Trophoblast cell (in vitro differentiated cells and primary cell): ENCODE measurements around the gene PLCG2.

Experiments
- DNase-seq, 2 donors: peaks; one replicate each; pipeline ENCODE4 v3.0.0-alpha.2; 2016
- H2AFZ ChIP-seq: 2 replicates; pipeline ENCODE4 v1.6.1; 2013; ENCODE audit warnings: low read length, moderate library complexity, mild to moderate bottlenecking; ENCODE audit not compliant: insufficient read depth, poor library complexity
- H2AK5ac ChIP-seq: 2 replicates; pipeline ENCODE4 v1.6.1; 2013; ENCODE audit warnings: mild to moderate bottlenecking, low read length
- H2BK120ac ChIP-seq: 2 replicates; pipeline ENCODE4 v1.6.1; 2013; ENCODE audit warnings: low read length, mild to moderate bottlenecking, moderate library complexity; ENCODE audit not compliant: insufficient read depth, poor library complexity
- H2BK12ac ChIP-seq: 2 replicates; pipeline ENCODE4 v1.6.1; 2013; ENCODE audit warnings: mild to moderate bottlenecking, low read length, moderate library complexity
- H2BK5ac ChIP-seq: 2 replicates; pipeline ENCODE4 v1.6.1; 2013; ENCODE audit warnings: low read length, low read depth, moderate library complexity, mild to moderate bottlenecking; ENCODE audit not compliant: poor library complexity
- H3K14ac ChIP-seq: 2 replicates; pipeline ENCODE4 v1.6.1; 2013; ENCODE audit warnings: mild to moderate bottlenecking, low read length
- H3K18ac ChIP-seq: 2 replicates; pipeline ENCODE4 v1.6.1; 2013; ENCODE audit warnings: mild to moderate bottlenecking, low read length
- H3K23ac ChIP-seq: 2 replicates; pipeline ENCODE4 v1.6.1; 2013; ENCODE audit warnings: low read length
- H3K27ac ChIP-seq: 2 replicates; pipeline ENCODE4 v1.5.1; 2013; ENCODE audit warnings: low read depth, mild to moderate bottlenecking, inconsistent platforms, low read length, moderate library complexity
- H3K27me3 ChIP-seq: 2 replicates; pipeline ENCODE4 v1.6.1; 2013; ENCODE audit warnings: inconsistent platforms, mild to moderate bottlenecking, low read length, moderate library complexity; ENCODE audit not compliant: insufficient read depth
- H3K36me3 ChIP-seq, 2 experiments: 1 replicate in 1 of 2; 2 replicates in 1 of 2; pipeline ENCODE4 v1.6.1; 2013; ENCODE audit warnings: low read length in 2 of 2, mild to moderate bottlenecking in 2 of 2, moderate library complexity in 1 of 2; ENCODE audit not compliant: insufficient read depth in 2 of 2, control insufficient read depth in 1 of 2
- H3K4ac ChIP-seq: 2 replicates; pipeline ENCODE4 v1.6.1; 2013; ENCODE audit warnings: low read depth, mild to moderate bottlenecking, low read length, moderate library complexity
- H3K4me1 ChIP-seq, 2 experiments: 1 replicate in 1 of 2; 2 replicates in 1 of 2; pipeline ENCODE4 v1.6.1; 2013; ENCODE audit warnings: low read length in 2 of 2, mild to moderate bottlenecking in 2 of 2, moderate library complexity in 1 of 2; ENCODE audit not compliant: insufficient read depth in 2 of 2, control insufficient read depth in 1 of 2
- H3K4me2 ChIP-seq: 2 replicates; pipeline ENCODE4 v1.6.1; 2013; ENCODE audit warnings: inconsistent platforms, mild to moderate bottlenecking, low read length, moderate library complexity
- H3K4me3 ChIP-seq: 2 replicates; pipeline ENCODE4 v1.5.1; 2013; ENCODE audit warnings: mild to moderate bottlenecking, low read depth, low read length, inconsistent platforms
- H3K79me1 ChIP-seq: one replicate; pipeline ENCODE4 v1.6.1; 2013; ENCODE audit warnings: low read length
- H3K79me2 ChIP-seq: 2 replicates; pipeline ENCODE4 v1.6.1; 2013; ENCODE audit warnings: low read length, mild to moderate bottlenecking; ENCODE audit not compliant: control insufficient read depth, insufficient read depth, poor library complexity
- H3K9ac ChIP-seq: 2 replicates; pipeline ENCODE4 v1.6.1; 2013; ENCODE audit warnings: mild to moderate bottlenecking, low read length
- H3K9me3 ChIP-seq: 2 replicates; pipeline ENCODE4 v1.6.1; 2013; ENCODE audit warnings: low read depth, mild to moderate bottlenecking, control low read depth, inconsistent platforms, low read length; ENCODE audit not compliant: insufficient read depth
- H4K12ac ChIP-seq: 2 replicates; pipeline ENCODE4 v1.6.1; 2013; ENCODE audit warnings: low read depth, mild to moderate bottlenecking, low read length, moderate library complexity
- H4K8ac ChIP-seq: 2 replicates; pipeline ENCODE4 v1.6.1; 2013; ENCODE audit warnings: low read depth, mild to moderate bottlenecking, low read length, moderate library complexity
- H4K91ac ChIP-seq: one replicate; pipeline ENCODE4 v1.6.1; 2013; ENCODE audit warnings: low read depth, mild to moderate bottlenecking, low read length, moderate library complexity
- WGBS: extraction: QIAGEN DNeasy Blood & Tissue Kit; methylation state at CpG from one replicate; pipeline ENCODE4 v1.1.7; 2013; ENCODE audit warnings: missing lambda C conversion rate; ENCODE audit not compliant: insufficient read length, insufficient coverage; ENCODE audit errors: extremely low coverage; 5-methylcytosine and 5-hydroxymethylcytosine counted together

PLCG2 gene

DNA sequence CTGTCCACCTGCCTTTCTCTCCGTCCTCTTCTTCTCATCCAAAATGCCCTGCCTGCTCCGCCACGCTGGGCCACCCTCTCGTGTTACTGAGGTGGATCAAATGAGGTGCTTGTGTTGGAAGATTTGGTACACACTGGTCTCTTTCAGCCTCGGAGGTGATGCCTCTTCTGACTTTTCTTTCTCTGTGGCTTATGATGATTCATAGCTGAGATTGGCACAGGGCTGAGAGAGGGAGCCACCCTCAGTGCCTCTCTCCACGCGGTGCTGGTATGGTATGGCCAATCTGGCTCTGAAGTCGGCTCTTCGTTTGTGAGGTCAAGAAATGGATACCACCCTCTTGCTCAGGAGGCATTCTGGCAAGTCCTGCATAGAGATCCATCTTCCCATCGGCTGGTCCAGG is 82.4 kb downstream of the PLCG2 start:
- H3K79me1 ChIP-seq = no peaks in the 10 kb centered on the region
- no peak overlapping the region for H3K9ac ChIP-seq
- no peaks in the 10 kb centered on the region for H3K27me3 ChIP-seq
- no peak overlapping the region for H4K12ac ChIP-seq
- no peak overlapping the region for H3K4me2 ChIP-seq
- no peak for DNase-seq
- H3K4me1 ChIP-seq = no peaks in the 10 kb centered on the region
- no CpG with 5 or more reads among the region's 10 CpGs for WGBS
- peaks cover 2% of the 10 kb centered on the region for H3K9me3 ChIP-seq
- no peak overlapping the region for H2BK12ac ChIP-seq
- no peak overlapping the region for H2BK5ac ChIP-seq
- H2AFZ ChIP-seq = no peak overlapping the region
- H4K8ac ChIP-seq = no peak overlapping the region
- no peak overlapping the region for H4K91ac ChIP-seq
- H3K27ac ChIP-seq = no peak overlapping the region
- no peak overlapping the region for H3K4me3 ChIP-seq
- no peak overlapping the region for H3K14ac ChIP-seq
- no peak overlapping the region for H3K18ac ChIP-seq
- no peaks in the 10 kb centered on the region for H3K79me2 ChIP-seq
- H2BK120ac ChIP-seq = no peak overlapping the region
- H3K4ac ChIP-seq = no peak overlapping the region
- no peak overlapping the region for H2AK5ac ChIP-seq
- H3K23ac ChIP-seq = no peak overlapping the region
- H3K36me3 ChIP-seq = no peaks in the 10 kb centered on the region

DNA sequence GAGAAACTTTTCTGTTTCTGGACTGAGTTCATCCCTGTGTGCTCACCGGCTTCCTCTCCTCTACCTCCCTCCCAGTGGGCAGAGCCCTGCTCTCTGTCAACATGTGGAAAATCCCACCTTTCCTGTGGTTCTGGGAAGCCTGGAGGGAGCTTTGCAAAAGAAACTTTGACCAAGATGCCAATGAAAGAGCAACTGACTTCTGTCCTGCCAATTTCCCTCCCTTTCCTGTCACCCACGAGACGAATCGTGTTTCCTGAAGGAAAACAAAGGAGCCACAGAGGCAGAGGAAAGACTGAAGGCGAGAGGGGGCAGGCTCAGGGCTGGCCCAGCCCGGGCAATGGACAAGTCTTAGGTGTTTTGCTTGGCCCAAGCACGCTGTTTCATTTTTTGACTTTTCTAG is 82.8 kb downstream of the PLCG2 start:
- Histone ChIP-seq H2BK12ac (no peak overlapping the region), H3K9me3 (peaks cover 2% of the 10 kb centered on the region), H4K12ac (no peak overlapping the region), H3K36me3 (no peaks in the 10 kb centered on the region), H3K4me3 (no peak overlapping the region), H3K27ac (no peak overlapping the region), H2BK5ac (no peak overlapping the region), H3K79me1 (no peaks in the 10 kb centered on the region), H3K4me1 (no peaks in the 10 kb centered on the region), H2AFZ (no peak overlapping the region), H3K4ac (no peak overlapping the region), H3K4me2 (no peak overlapping the region), H3K14ac (no peak overlapping the region), H3K27me3 (no peaks in the 10 kb centered on the region), H3K18ac (no peak overlapping the region), H4K91ac (no peak overlapping the region), H3K9ac (no peak overlapping the region), H2AK5ac (no peak overlapping the region), H4K8ac (no peak overlapping the region), H3K23ac (no peak overlapping the region), H3K79me2 (no peaks in the 10 kb centered on the region), H2BK120ac (no peak overlapping the region)
- no CpG with 5 or more reads among the region's 7 CpGs for WGBS
- DNase-seq = no peak

DNA sequence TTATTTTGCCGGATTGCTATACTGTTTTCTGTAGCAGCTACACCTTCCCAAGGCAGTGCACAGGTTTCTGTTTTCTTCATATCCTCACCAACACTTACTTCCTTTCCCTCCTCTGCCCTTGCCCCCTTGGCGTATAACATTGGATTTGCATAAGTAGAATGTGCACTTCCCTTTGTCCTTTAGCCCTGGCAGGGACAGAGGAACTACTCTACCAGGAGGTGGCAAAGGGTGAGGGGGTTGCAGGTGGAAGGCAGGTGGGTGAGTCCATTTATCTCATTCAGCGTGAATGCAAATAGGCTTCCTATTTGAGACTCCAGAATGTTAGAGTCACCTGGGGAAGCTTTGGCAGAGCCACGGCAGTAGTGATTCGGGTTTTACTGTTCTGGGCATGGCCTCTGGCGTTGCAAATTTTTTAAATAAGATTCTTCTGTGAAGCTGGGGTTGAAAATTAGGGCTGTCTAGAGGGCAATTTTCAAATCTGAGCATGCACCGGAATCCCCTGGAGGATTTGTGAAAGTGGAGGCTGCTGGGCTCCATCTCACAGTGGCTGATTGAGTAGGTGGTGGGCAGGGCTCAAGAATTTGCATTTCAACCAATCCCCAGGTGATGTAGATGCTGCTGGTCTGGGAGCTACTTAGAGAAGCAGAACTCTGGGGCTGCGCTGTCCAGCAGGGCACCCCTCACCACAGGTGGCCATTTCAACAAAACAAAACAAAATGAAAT is 84.7 kb downstream of the PLCG2 start:
- H2BK120ac ChIP-seq = no peak overlapping the region
- no peak overlapping the region for H3K9ac ChIP-seq
- H3K4ac ChIP-seq = no peak overlapping the region

DNA sequence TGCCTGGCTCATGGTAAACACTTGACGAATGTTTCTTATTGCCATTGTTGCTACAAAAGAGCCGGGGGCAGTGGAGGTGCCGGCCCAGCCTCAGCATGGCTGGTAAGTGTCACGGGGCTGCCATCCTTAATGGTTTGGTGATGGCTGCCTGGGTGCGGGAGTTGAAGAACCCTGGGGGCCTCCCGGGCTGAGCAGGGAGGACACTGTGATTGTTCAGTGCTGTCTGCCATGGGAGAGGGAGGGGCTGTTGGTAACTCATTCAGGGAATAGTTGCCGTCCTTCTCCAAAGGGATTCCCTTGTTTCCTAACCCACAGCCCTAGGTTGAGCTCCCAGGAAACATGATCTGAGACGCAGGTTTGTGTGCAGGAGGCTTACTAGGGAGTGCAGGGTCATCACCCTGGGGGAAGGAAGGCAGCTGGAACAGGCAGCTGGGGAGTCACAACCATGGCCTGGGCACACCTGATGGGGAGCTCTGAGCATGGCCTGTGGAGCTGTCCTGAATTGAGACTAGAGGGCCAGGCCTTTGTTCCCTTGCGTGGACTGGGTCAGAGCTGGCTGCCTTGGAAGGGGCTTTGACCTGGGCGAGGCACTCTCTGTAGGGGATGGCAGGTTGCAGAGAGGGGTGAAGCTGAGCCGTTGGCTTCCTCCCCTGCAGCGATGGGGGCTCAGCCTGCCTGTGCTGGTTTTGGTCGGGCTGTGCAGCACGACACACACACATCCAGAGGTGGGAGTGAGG is 85.7 kb downstream of the PLCG2 start:
- no peak overlapping the region for H2AK5ac ChIP-seq
- no peak overlapping the region for H3K4ac ChIP-seq
- H2BK5ac ChIP-seq = no peak overlapping the region
- no peak overlapping the region for H3K9ac ChIP-seq
- H4K91ac ChIP-seq = no peak overlapping the region
- no peak overlapping the region for H3K18ac ChIP-seq
- no peak overlapping the region for H4K8ac ChIP-seq
- H3K36me3 ChIP-seq = no peaks in the 10 kb centered on the region
- H2BK12ac ChIP-seq = no peak overlapping the region
- H3K79me2 ChIP-seq = no peaks in the 10 kb centered on the region
- no peak overlapping the region for H2BK120ac ChIP-seq
- DNase-seq = no peak
- H3K14ac ChIP-seq = no peak overlapping the region
- WGBS = no CpG with 5 or more reads among the region's 14 CpGs
- H3K27me3 ChIP-seq = no peaks in the 10 kb centered on the region
- no peak overlapping the region for H2AFZ ChIP-seq
- H3K23ac ChIP-seq = no peak overlapping the region
- no peak overlapping the region for H4K12ac ChIP-seq
- H3K4me2 ChIP-seq = no peak overlapping the region
- no peaks in the 10 kb centered on the region for H3K4me1 ChIP-seq
- no peaks in the 10 kb centered on the region for H3K79me1 ChIP-seq
- no peak overlapping the region for H3K27ac ChIP-seq
- H3K4me3 ChIP-seq = no peak overlapping the region
- H3K9me3 ChIP-seq = peaks cover 2% of the 10 kb centered on the region

More for the DNA sequence above, 84.7 kb downstream of the PLCG2 start:
- DNase-seq = no peak
- H3K79me1 ChIP-seq = no peaks in the 10 kb centered on the region
- H3K79me2 ChIP-seq = no peaks in the 10 kb centered on the region
- H3K14ac ChIP-seq = no peak overlapping the region
- H2BK5ac ChIP-seq = no peak overlapping the region
- no peak overlapping the region for H2AK5ac ChIP-seq
- no peak overlapping the region for H3K18ac ChIP-seq
- H3K27ac ChIP-seq = no peak overlapping the region
- no peak overlapping the region for H4K91ac ChIP-seq
- no peak overlapping the region for H2AFZ ChIP-seq
- H3K4me3 ChIP-seq = no peak overlapping the region
- no peaks in the 10 kb centered on the region for H3K4me1 ChIP-seq
- no peak overlapping the region for H2BK12ac ChIP-seq
- H4K8ac ChIP-seq = no peak overlapping the region
- no peak overlapping the region for H3K23ac ChIP-seq
- H3K36me3 ChIP-seq = no peaks in the 10 kb centered on the region
- H3K27me3 ChIP-seq = no peaks in the 10 kb centered on the region
- peaks cover 2% of the 10 kb centered on the region for H3K9me3 ChIP-seq
- no peak overlapping the region for H4K12ac ChIP-seq
- H3K4me2 ChIP-seq = no peak overlapping the region
- WGBS = no CpG with 5 or more reads among the region's 8 CpGs
